Measurements from ENCODE around the gene ILF2.
A peak's percentile ranks its signal among the peaks of the same experiment; 100 is the strongest.

The ILF2 gene

DNA sequence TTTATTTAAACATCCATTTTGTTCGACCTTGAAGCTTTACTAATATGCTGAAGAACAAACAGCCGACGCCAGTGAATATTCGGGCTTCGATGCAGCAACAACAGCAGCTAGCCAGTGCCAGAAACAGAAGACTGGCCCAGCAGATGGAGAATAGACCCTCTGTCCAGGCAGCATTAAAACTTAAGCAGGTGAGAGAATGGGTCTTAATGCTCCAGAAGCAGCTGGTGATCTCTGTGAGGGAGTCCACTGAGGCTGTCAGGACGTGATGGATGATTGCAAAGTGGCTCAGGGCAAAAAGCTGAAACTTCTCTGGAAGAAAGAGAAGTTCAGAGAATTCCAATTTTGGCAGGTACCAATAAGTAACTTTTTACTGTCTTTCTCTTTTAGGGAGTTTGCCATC is 32.5 kb downstream of the ILF2 start:
- H3K4me1 ChIP-seq (ENCODE audit: control insufficient read depth, insufficient read depth, low read length), result no peaks in the 10 kb centered on the region
- POLR2A ChIA-PET, result interaction anchor here (1.1 to 1.2 kb wide), 3 partner anchors 10 to 325 kb away, joined by 3 to 7 read pairs (median 4); partner anchors contain the start of gene SLC39A1
- H3K4me3 ChIP-seq (ENCODE audit: low read depth, low read length), result no peak overlapping the region
- H3K27ac ChIP-seq (ENCODE audit: extremely low read depth, low read depth, low read length), result no peak overlapping the region
- peaks cover 61 to 79% of the 10 kb centered on the region in 2 experiments for H3K36me3 ChIP-seq (ENCODE audit: control insufficient read depth in 2 of 2, insufficient read depth in 1 of 2, low read length in 2 of 2)
- CTCF ChIA-PET, result interaction anchor here (0.6 to 2.0 kb wide), 4 partner anchors 8 to 127 kb away, joined by 3 to 9 read pairs (median 5); partner anchors contain the start of gene S100A13
- H3K9me3 ChIP-seq (ENCODE audit: control insufficient read depth, insufficient read depth, low read depth, low read length), result no peaks in the 10 kb centered on the region
- TF ChIP-seq ZNF175 (tag by site-specific recombination; IDR thresholded peaks at IDR 0.05), result no peak
- TF ChIP-seq SCRT1 (tag by site-specific recombination; IDR thresholded peaks at IDR 0.05; ENCODE audit: borderline replicate concordance), result no peak
- TF ChIP-seq ZNF157 (tag by site-specific recombination; IDR thresholded peaks at IDR 0.05), result no peak
- no peak for TF ChIP-seq ZNF660 (tag by site-specific recombination; IDR thresholded peaks at IDR 0.05)

DNA sequence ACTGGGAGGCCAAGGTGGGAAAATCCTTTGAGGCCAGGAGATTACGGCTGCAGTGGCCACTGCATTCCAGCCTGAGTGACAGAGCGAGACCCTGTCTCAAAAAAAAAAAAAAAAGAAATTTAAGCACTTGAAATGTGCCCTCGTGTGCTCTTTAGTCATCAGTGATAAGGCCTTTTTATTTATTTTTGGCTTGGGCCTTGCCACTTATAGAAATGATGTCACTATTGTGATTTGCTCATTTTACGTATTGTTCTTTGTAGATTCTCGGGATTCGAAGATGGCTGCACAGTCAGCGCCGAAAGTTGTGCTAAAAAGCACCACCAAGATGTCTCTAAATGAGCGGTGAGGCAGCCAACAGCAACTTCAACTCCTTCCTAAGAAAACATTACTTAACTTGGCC is 34.5 kb downstream of the ILF2 start:
- H3K27ac ChIP-seq (ENCODE audit: extremely low read depth, low read depth, low read length), result no peak overlapping the region
- CTCF ChIA-PET, result interaction anchor here (2.0 kb wide), 1 partner anchor 9 kb away, joined by 9 read pairs; the partner anchor contains the start of gene S100A13
- no peak for TF ChIP-seq TRIM28 (IDR thresholded peaks at IDR 0.05; ENCODE audit: borderline replicate concordance, low read length)
- TF ChIP-seq, protein P1, sequence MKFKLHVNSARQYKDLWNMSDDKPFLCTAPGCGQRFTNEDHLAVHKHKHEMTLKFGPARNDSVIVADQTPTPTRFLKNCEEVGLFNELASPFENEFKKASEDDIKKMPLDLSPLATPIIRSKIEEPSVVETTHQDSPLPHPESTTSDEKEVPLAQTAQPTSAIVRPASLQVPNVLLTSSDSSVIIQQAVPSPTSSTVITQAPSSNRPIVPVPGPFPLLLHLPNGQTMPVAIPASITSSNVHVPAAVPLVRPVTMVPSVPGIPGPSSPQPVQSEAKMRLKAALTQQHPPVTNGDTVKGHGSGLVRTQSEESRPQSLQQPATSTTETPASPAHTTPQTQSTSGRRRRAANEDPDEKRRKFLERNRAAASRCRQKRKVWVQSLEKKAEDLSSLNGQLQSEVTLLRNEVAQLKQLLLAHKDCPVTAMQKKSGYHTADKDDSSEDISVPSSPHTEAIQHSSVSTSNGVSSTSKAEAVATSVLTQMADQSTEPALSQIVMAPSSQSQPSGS (tag by site-specific recombination; IDR thresholded peaks at IDR 0.05; ENCODE audit: low read depth), result peak; percentile 65
- TF ChIP-seq ZBTB1 (tag by site-specific recombination; IDR thresholded peaks at IDR 0.05), result no peak
- TF ChIP-seq ZNF747 (tag by site-specific recombination; IDR thresholded peaks at IDR 0.05), result no peak
- TF ChIP-seq, protein P2, sequence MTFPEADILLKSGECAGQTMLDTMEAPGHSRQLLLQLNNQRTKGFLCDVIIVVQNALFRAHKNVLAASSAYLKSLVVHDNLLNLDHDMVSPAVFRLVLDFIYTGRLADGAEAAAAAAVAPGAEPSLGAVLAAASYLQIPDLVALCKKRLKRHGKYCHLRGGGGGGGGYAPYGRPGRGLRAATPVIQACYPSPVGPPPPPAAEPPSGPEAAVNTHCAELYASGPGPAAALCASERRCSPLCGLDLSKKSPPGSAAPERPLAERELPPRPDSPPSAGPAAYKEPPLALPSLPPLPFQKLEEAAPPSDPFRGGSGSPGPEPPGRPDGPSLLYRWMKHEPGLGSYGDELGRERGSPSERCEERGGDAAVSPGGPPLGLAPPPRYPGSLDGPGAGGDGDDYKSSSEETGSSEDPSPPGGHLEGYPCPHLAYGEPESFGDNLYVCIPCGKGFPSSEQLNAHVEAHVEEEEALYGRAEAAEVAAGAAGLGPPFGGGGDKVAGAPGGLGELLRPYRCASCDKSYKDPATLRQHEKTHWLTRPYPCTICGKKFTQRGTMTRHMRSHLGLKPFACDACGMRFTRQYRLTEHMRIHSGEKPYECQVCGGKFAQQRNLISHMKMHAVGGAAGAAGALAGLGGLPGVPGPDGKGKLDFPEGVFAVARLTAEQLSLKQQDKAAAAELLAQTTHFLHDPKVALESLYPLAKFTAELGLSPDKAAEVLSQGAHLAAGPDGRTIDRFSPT (tag by site-specific recombination; IDR thresholded peaks at IDR 0.05), result no peak
- TF ChIP-seq ZNF510 (tag by site-specific recombination; IDR thresholded peaks at IDR 0.05; ENCODE audit: insufficient replicate concordance), result no peak
- TF ChIP-seq, protein P3, sequence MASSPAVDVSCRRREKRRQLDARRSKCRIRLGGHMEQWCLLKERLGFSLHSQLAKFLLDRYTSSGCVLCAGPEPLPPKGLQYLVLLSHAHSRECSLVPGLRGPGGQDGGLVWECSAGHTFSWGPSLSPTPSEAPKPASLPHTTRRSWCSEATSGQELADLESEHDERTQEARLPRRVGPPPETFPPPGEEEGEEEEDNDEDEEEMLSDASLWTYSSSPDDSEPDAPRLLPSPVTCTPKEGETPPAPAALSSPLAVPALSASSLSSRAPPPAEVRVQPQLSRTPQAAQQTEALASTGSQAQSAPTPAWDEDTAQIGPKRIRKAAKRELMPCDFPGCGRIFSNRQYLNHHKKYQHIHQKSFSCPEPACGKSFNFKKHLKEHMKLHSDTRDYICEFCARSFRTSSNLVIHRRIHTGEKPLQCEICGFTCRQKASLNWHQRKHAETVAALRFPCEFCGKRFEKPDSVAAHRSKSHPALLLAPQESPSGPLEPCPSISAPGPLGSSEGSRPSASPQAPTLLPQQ (tag by site-specific recombination; IDR thresholded peaks at IDR 0.05), result 0 out of 2 replicates have a peak, but pooled peaks have one; percentile 24
- peak; percentile 60 for TF ChIP-seq ZNF629 (tag by site-specific recombination; IDR thresholded peaks at IDR 0.05)
- TF ChIP-seq, protein P4, sequence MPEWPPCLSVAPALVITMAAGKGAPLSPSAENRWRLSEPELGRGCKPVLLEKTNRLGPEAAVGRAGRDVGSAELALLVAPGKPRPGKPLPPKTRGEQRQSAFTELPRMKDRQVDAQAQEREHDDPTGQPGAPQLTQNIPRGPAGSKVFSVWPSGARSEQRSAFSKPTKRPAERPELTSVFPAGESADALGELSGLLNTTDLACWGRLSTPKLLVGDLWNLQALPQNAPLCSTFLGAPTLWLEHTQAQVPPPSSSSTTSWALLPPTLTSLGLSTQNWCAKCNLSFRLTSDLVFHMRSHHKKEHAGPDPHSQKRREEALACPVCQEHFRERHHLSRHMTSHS (tag by site-specific recombination; IDR thresholded peaks at IDR 0.05), result no peak
- no peak for TF ChIP-seq ZEB2 (tag by site-specific recombination; IDR thresholded peaks at IDR 0.05)
- no peak for TF ChIP-seq KLF10 (tag by site-specific recombination; IDR thresholded peaks at IDR 0.05)
- peak; percentile 32; the same call in 1 of the 2 replicates for TF ChIP-seq FEZF1 (tag by site-specific recombination; IDR thresholded peaks at IDR 0.05)
- TF ChIP-seq, protein P5, sequence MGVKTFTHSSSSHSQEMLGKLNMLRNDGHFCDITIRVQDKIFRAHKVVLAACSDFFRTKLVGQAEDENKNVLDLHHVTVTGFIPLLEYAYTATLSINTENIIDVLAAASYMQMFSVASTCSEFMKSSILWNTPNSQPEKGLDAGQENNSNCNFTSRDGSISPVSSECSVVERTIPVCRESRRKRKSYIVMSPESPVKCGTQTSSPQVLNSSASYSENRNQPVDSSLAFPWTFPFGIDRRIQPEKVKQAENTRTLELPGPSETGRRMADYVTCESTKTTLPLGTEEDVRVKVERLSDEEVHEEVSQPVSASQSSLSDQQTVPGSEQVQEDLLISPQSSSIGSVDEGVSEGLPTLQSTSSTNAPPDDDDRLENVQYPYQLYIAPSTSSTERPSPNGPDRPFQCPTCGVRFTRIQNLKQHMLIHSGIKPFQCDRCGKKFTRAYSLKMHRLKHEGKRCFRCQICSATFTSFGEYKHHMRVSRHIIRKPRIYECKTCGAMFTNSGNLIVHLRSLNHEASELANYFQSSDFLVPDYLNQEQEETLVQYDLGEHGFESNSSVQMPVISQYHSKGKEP (tag by site-specific recombination; IDR thresholded peaks at IDR 0.05), result no peak
- TF ChIP-seq RBAK (tag by site-specific recombination; IDR thresholded peaks at IDR 0.05), result no peak
- no peak for TF ChIP-seq HOXD13 (CRISPR knock-in tag; IDR thresholded peaks at IDR 0.05; ENCODE audit: borderline replicate concordance)
- H3K36me3 ChIP-seq (ENCODE audit: control insufficient read depth in 2 of 2, insufficient read depth in 1 of 2, low read length in 2 of 2), result peaks cover 44 to 62% of the 10 kb centered on the region in 2 experiments
- H3K4me3 ChIP-seq (ENCODE audit: low read depth, low read length), result no peak overlapping the region
- no peaks in the 10 kb centered on the region for H3K4me1 ChIP-seq (ENCODE audit: control insufficient read depth, insufficient read depth, low read length)
- POLR2A ChIA-PET, result no interaction called here
- no peaks in the 10 kb centered on the region for H3K9me3 ChIP-seq (ENCODE audit: control insufficient read depth, insufficient read depth, low read depth, low read length)
